Measurements from ENCODE around the gene LMO7. TPM values are rescaled to one million over a fixed set of nuclear protein-coding genes. Genes with fewer than 3 reads are reported as not detected.
A peak's percentile ranks its signal among the peaks of the same experiment; 100 is the strongest.

The LMO7 gene
- total and polyA plus RNA-seq, 4 donors = 10.8 to 32.0 (median 20.3) TPM

DNA sequence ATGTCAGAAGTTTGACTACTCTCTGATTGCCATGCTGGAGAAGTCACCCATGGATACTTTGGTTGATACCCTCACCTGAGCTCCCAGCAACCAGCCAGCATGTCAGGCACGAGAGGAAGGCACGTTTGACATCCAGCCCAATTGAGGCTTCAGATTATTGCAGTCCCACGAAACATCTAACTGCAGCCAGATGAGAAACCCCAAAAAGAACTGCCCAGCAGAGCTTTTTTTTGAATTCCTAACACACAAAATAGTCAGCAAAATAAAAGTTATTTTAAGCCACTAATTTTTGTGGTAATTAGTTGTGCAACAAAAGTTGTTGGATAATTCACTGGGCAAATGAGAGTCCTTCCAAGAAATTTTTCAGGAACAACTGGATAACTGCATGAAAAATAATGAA is 259.0 kb downstream of the LMO7 start:
- H3K27me3 ChIP-seq (ENCODE audit: control insufficient read depth, insufficient read depth, low read length) = no peaks in the 10 kb centered on the region
- no peaks in the 10 kb centered on the region for H3K4me1 ChIP-seq (ENCODE audit: control insufficient read depth, insufficient read depth, low read length)
- H3K27ac ChIP-seq (ENCODE audit: low read depth, low read length) = no peak overlapping the region
- H3K4me3 ChIP-seq (ENCODE audit: low read depth, low read length) = no peak overlapping the region
- no peak for DNase-seq (ENCODE audit: low read depth in 4 of 6, low spot score in 6 of 6)
- H3K9me3 ChIP-seq (ENCODE audit: control insufficient read depth, insufficient read depth, low read length) = no peaks in the 10 kb centered on the region
- 92% methylated on average over 2 of the region's 3 CpGs for WGBS (ENCODE audit: insufficient coverage)
- H3K36me3 ChIP-seq (ENCODE audit: control insufficient read depth, insufficient read depth, low read length) = no peaks in the 10 kb centered on the region

DNA sequence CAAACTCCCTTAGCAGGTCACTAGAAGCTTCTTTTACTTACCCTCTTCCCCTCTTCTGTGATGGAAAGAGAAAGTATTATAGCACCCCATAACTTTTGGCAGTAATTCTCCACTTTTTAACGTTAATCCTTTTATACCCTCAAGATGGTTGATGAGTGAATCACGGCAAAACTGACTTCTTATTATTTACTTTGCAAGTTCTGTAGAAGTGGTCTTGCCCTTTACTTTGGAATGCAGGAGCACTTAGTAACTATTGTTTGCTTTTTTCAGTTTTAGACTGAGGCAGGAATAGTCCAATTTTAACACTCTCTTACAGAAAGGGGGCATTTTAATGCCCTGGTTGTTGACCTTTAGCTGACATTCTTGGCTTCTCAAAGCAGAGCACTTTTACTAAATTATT is 260.1 kb downstream of the LMO7 start:
- Histone ChIP-seq H3K4me3 (ENCODE audit: low read depth, low read length) (no peak overlapping the region), H3K4me1 (ENCODE audit: control insufficient read depth, insufficient read depth, low read length) (no peaks in the 10 kb centered on the region), H3K36me3 (ENCODE audit: control insufficient read depth, insufficient read depth, low read length) (no peaks in the 10 kb centered on the region), H3K27ac (ENCODE audit: low read depth, low read length) (no peak overlapping the region), H3K27me3 (ENCODE audit: control insufficient read depth, insufficient read depth, low read length) (no peaks in the 10 kb centered on the region), H3K9me3 (ENCODE audit: control insufficient read depth, insufficient read depth, low read length) (no peaks in the 10 kb centered on the region)
- no CpG with 5 or more reads among the region's 2 CpGs for WGBS (ENCODE audit: insufficient coverage)
- DNase-seq (ENCODE audit: low read depth in 4 of 6, low spot score in 6 of 6) = no peak

DNA sequence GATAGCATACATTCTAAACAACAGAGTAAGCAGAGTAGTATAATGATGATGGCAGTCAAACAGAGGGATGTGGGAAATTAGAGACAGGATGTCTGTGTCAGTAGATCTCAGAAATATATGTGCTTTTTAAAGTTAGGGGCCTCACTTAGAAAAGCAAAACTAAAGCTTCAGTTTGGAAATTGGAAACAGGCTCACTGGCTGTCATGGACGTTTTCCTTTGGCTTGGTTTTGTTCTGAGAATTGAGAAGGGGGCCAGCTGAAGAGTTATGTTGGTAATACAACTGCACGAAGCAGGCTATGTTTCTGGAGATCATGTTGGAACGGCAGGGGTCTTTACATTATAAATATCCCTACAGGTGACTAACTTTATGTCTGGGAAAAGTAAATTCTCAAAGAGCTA is 261.3 kb downstream of the LMO7 start:
- Histone ChIP-seq H3K4me1 (ENCODE audit: control insufficient read depth, insufficient read depth, low read length) (no peaks in the 10 kb centered on the region), H3K9me3 (ENCODE audit: control insufficient read depth, insufficient read depth, low read length) (no peaks in the 10 kb centered on the region), H3K27ac (ENCODE audit: low read depth, low read length) (no peak overlapping the region), H3K36me3 (ENCODE audit: control insufficient read depth, insufficient read depth, low read length) (no peaks in the 10 kb centered on the region), H3K27me3 (ENCODE audit: control insufficient read depth, insufficient read depth, low read length) (no peaks in the 10 kb centered on the region), H3K4me3 (ENCODE audit: low read depth, low read length) (no peak overlapping the region)
- DNase-seq (ENCODE audit: low read depth in 4 of 6, low spot score in 6 of 6) = no peak
- WGBS (ENCODE audit: insufficient coverage) = 20% methylated on average over 1 of the region's 3 CpGs

DNA sequence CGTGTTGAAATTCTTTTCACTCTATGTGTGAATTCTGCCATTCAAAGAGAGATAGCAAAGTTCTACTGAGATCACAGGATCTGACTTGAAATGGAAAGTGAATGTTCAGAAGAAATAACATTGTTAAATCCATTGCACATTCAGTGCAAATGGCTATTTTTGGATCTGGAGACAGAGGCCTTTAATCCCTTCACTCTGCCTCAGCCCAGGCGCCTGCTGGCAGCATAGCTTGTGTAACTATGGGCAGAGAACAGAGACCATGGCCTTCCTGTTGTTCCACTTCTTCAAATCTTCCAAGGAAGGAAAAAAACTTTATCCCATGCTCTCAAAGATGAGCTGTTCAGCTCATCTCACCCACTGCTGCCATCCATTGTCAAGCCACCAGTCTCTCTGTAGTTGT is 265.4 kb downstream of the LMO7 start:
- Histone ChIP-seq H3K27ac (ENCODE audit: low read depth, low read length) (no peak overlapping the region), H3K27me3 (ENCODE audit: control insufficient read depth, insufficient read depth, low read length) (no peaks in the 10 kb centered on the region), H3K4me3 (ENCODE audit: low read depth, low read length) (no peak overlapping the region), H3K36me3 (ENCODE audit: control insufficient read depth, insufficient read depth, low read length) (no peaks in the 10 kb centered on the region), H3K9me3 (ENCODE audit: control insufficient read depth, insufficient read depth, low read length) (no peaks in the 10 kb centered on the region), H3K4me1 (ENCODE audit: control insufficient read depth, insufficient read depth, low read length) (no peaks in the 10 kb centered on the region)
- peak in 1 of 6 donors; percentile 28 for DNase-seq (ENCODE audit: low read depth in 4 of 6, low spot score in 6 of 6)
- 100% methylated on average over 1 of the region's 2 CpGs for WGBS (ENCODE audit: insufficient coverage)

DNA sequence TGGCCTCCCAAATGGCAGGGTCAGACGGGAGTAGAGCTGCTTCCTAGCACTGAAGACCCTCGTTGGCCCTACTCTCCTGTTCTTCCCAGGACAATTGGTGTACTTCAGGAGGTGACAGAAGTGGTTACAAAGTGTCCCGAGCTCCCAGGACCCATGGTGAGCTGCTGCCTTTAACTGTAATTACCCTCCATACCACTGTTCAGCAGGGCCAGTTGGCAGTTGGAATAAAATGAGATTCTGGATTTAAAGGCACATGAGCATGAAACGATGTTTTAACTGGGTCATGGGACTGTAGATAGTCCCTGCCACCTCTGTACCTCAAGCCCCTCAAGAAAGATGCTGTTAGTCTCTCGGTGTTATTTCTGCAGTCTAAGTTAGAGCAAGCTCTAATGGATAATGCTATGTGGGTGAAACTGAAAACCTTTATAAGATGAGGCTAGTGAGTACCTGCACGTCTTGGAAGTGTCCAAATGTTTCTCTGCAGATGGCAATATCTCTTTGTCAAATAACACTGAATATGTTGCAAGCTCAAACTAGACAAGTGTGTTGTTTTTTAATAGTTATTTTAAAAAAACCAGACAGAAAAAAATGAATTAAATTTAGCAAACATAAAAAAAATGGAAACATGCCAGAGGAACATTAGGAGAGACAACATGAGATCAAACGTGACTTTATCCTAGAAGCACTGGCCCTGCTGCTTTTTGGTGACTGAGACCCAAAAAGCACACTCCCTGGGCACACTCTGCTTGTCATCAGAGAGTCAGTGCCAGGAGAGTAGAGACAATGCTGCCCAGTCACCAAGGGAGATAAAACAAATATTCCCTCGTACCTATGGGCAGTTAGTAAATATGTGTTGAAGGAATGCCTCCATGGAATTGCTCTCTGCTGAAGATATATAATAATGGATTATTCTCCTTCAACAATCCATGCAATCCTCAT is 266.3 kb downstream of the LMO7 start:
- Histone ChIP-seq H3K36me3 (ENCODE audit: control insufficient read depth, insufficient read depth, low read length) (no peaks in the 10 kb centered on the region), H3K9me3 (ENCODE audit: control insufficient read depth, insufficient read depth, low read length) (no peaks in the 10 kb centered on the region), H3K27ac (ENCODE audit: low read depth, low read length) (no peak overlapping the region), H3K27me3 (ENCODE audit: control insufficient read depth, insufficient read depth, low read length) (no peaks in the 10 kb centered on the region), H3K4me1 (ENCODE audit: control insufficient read depth, insufficient read depth, low read length) (no peaks in the 10 kb centered on the region), H3K4me3 (ENCODE audit: low read depth, low read length) (no peak overlapping the region)
- WGBS (ENCODE audit: insufficient coverage) = 63% methylated on average over 3 of the region's 8 CpGs
- no peak for DNase-seq (ENCODE audit: low read depth in 4 of 6, low spot score in 6 of 6)

DNA sequence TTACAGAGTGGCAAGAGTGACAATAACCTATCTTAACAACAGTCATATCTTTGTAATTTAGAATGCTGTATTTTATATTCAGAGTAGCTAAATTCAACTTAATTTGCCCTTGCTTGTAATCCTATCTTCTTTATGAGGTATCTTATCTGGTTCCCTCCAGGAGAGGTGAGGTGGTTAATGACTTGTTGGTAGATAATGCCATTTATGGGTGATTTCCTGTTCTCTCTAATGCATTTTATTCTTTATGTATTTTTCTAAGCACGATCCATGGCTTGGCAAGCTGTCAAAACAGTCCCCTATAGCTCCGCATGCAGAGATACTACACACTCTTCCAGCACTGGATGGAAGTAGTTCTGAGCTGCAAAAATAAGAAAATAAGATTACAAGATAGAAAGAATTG is 267.9 kb downstream of the LMO7 start:
- WGBS (ENCODE audit: insufficient coverage) = no CpG with 5 or more reads among the region's 2 CpGs
- H3K9me3 ChIP-seq (ENCODE audit: control insufficient read depth, insufficient read depth, low read length) = no peaks in the 10 kb centered on the region
- H3K27ac ChIP-seq (ENCODE audit: low read depth, low read length) = no peak overlapping the region
- peak in 1 of 6 donors; percentile 56 for DNase-seq (ENCODE audit: low read depth in 4 of 6, low spot score in 6 of 6)
- H3K4me3 ChIP-seq (ENCODE audit: low read depth, low read length) = no peak overlapping the region
- H3K27me3 ChIP-seq (ENCODE audit: control insufficient read depth, insufficient read depth, low read length) = no peaks in the 10 kb centered on the region
- H3K4me1 ChIP-seq (ENCODE audit: control insufficient read depth, insufficient read depth, low read length) = no peaks in the 10 kb centered on the region
- no peaks in the 10 kb centered on the region for H3K36me3 ChIP-seq (ENCODE audit: control insufficient read depth, insufficient read depth, low read length)

DNA sequence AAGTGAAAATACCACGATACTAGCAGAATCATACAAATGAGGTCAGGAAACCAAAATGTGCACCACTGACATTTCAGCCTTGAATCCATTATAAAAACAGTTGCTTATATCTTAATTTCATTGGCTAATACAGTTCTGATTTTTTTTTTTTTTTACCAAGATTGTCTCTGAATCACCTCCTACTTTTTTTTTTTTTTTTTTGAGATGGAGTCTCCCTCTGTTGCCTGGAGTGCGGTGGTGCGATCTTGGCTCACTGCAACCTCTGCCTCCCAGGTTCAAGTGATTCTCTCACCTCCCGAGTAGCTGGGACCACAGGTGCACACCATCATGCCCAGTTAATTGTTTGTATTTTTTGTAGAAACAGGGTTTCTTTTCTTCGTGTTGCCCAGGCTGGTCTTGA is 270.2 kb downstream of the LMO7 start:
- Histone ChIP-seq H3K27me3 (ENCODE audit: control insufficient read depth, insufficient read depth, low read length) (no peaks in the 10 kb centered on the region), H3K4me1 (ENCODE audit: control insufficient read depth, insufficient read depth, low read length) (no peaks in the 10 kb centered on the region), H3K27ac (ENCODE audit: low read depth, low read length) (no peak overlapping the region), H3K9me3 (ENCODE audit: control insufficient read depth, insufficient read depth, low read length) (no peaks in the 10 kb centered on the region), H3K36me3 (ENCODE audit: control insufficient read depth, insufficient read depth, low read length) (no peaks in the 10 kb centered on the region), H3K4me3 (ENCODE audit: low read depth, low read length) (no peak overlapping the region)
- DNase-seq (ENCODE audit: low read depth in 4 of 6, low spot score in 6 of 6) = no peak
- 85% methylated on average over 3 of the region's 5 CpGs for WGBS (ENCODE audit: insufficient coverage)

DNA sequence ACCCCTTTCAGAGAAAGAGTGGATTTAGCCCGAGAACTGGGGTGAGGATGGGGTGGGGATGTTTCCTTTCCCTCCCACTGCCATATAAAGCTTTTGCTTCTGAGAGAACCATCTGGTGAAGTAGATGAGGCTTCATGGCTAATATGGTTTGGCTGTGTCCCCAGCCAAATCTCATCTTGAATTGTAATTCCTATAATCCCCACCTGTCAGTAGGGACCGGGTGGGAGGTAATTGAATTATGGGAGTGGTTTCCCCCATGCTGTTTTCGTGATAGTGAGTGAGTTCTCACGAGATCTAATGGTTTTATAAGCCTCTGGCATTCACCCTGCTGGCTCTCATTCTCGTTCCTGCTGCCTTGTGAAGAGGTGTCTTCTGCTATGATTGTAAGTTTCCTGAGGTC is 270.9 kb downstream of the LMO7 start:
- Histone ChIP-seq H3K27ac (ENCODE audit: low read depth, low read length) (no peak overlapping the region), H3K4me3 (ENCODE audit: low read depth, low read length) (no peak overlapping the region), H3K9me3 (ENCODE audit: control insufficient read depth, insufficient read depth, low read length) (no peaks in the 10 kb centered on the region), H3K36me3 (ENCODE audit: control insufficient read depth, insufficient read depth, low read length) (no peaks in the 10 kb centered on the region), H3K27me3 (ENCODE audit: control insufficient read depth, insufficient read depth, low read length) (no peaks in the 10 kb centered on the region), H3K4me1 (ENCODE audit: control insufficient read depth, insufficient read depth, low read length) (no peaks in the 10 kb centered on the region)
- DNase-seq (ENCODE audit: low read depth in 4 of 6, low spot score in 6 of 6) = no peak
- 72% methylated on average over 2 of the region's 5 CpGs for WGBS (ENCODE audit: insufficient coverage)

DNA sequence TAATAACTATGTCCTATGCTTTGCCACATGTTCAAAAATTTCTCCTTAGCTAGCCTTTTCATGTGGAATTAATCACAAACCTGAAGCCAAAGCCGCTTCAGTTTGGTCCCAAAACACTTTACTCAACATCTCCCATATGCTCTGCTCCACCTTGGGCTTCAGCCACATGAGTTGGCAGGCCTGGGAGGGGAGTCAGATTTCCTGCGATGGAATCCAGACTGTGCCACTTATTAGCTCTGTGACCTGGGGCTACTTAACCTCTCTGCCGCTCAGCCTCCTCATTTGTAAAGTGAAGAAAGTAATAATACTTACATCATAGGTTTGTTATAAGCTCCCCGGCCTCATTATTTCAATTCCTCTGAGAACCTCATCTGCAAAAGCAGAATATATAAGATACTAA is 272.0 kb downstream of the LMO7 start:
- no peaks in the 10 kb centered on the region for H3K27me3 ChIP-seq (ENCODE audit: control insufficient read depth, insufficient read depth, low read length)
- no peaks in the 10 kb centered on the region for H3K36me3 ChIP-seq (ENCODE audit: control insufficient read depth, insufficient read depth, low read length)
- H3K4me1 ChIP-seq (ENCODE audit: control insufficient read depth, insufficient read depth, low read length) = no peaks in the 10 kb centered on the region
- DNase-seq (ENCODE audit: low read depth in 4 of 6, low spot score in 6 of 6) = peak in 2 of 6 donors; percentile 41 to 67
- 75% methylated on average over 1 of the region's 4 CpGs for WGBS (ENCODE audit: insufficient coverage)
- no peaks in the 10 kb centered on the region for H3K9me3 ChIP-seq (ENCODE audit: control insufficient read depth, insufficient read depth, low read length)
- no peak overlapping the region for H3K4me3 ChIP-seq (ENCODE audit: low read depth, low read length)
- no peak overlapping the region for H3K27ac ChIP-seq (ENCODE audit: low read depth, low read length)
